OCI-M2 (cell line): ENCODE results near the gene RXRA.

Experiments
- DNase-seq: peaks from one replicate; lab custom pipeline; 2025; ENCODE audit not compliant: unreplicated experiment; lab: John Stamatoyannopoulos, UW

RXRA gene

DNA sequence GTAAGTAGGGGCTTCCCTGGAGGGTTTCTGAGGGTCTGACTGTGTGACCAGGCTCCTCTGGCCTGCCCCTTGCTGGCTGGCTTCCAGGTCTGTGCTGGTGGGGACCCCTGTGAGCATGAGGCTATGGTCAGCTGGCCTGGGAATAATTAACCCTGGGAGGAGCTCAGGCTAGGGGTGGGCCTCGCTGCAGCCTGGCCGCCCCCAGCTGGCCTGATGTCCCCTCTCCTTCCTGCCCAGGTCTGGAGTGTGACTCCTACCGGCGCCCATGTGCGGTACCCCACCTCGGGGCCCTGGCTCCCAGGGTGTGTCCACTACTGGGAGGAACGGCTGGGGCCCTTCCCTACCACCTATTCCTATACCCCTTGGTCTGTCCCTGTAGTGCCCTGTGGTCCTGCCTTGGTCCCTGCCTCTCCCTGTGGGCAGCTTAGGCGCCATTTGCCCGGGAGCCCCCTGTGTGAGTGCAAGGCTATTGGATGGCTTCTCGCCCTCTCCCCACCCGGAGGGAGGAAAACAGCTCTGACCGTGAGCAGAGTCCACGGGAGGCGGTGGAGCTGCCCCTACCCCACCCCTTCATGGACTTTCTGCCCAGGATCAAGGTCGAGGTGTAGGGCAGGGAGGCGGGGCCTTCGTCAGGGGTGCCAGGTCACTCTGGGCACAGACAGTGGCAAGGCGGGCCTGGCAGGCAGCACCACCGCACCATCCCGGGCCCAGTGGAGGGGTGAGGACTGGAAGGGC is 9.4 kb downstream of the RXRA start:
- no peak for DNase-seq

- no peak for DNase-seq
These were observed 10.0 kb downstream of the RXRA start for GRCh38 chr9:134336228-134336627.

DNA sequence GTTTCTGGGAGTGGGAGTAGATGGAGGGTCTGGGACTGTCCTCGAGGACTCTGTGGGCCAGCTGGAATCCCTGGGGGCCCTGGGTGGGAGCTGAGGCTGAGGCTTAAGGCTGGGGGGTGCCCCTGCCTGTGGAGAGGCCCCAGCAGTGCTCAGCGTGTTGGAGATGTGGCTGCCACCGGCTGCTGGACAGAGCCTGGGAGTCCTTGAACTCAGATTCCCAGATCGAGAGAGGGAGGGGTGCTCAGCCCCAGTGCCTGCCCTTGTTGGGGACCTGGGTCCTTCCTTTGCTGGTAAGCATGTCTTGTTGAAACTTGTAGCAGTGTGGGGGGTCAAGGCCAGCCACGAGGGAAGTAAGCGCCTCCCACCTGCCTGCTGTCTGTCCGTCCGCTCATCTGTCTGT is 10.7 kb downstream of the RXRA start:
- no peak for DNase-seq

- DNase-seq, result no peak
These were observed 11.2 kb downstream of the RXRA start for GRCh38 chr9:134337469-134337868.

DNA sequence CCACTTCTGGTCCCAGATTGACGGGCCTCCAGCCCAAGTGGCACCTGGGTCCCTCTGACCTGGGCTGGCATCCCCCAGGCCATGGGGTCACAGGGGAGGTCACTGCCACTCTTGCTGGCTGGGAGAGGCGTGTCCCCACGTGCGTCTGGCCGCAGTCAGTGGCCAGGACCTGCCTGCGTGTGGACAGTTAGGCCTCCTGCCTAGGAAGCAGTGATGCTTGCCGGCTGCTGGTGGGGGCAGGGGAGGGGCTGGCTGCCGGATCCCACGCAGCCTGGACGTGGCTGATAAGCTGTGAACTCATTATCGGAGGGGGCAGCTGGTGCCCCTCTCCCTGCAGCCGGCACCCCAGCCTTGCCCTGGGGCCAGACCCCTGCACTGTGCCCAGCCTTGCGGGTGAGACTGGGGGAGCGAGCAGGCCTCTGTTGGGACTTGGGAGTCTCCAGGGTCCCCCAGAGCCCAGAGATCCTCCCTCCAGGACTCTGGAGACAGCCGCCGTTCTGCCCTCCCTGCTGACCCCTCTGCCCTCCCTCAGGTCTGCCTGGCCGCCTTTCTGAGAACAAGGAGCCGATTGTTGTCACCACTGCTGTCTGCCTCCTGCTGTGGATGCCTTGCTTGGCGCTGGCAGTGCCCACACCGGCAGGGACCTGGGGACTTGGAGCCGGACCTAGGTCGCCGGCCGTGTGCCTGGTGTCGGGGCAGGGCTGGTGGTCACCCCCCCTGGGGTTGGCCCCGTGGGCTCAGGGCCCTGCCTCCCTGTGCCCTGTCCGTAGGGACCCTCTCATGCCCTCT is 12.3 kb downstream of the RXRA start:
- DNase-seq, result no peak

DNA sequence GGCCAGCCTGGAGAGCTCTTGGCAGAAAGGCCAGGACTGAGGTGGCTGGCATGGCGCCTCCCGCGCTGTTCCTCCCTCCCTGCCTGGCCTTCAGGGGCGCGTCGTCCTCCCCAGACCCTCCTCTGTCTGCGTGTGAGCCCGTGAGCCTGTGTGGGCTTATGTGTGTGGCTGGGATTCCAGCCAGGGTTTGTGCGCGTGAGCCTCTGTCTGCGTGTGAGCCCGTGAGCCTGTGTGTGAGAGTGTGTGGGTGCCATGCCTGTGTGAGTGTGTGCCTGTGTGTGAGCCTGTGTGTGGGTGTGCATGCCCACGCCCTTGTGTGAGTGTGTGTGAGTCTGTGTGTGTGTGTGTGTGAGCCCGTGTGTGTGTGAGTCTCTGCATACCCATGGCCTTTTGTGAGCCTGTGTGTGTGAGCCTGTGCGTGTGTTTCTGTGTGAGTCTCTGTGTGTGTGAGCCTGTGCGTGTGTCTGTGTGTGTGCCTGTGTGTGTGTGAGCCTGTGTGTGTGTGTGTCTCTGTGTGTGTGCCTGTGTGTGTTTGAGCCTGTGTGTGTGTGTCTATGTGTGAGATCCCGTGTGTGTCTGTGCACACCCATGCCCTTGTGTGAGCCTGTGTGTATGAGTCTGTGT is 13.0 kb downstream of the RXRA start:
- DNase-seq, result no peak

- DNase-seq, result no peak
These were observed 14.4 kb downstream of the RXRA start for GRCh38 chr9:134340475-134341160.

- no peak for DNase-seq
These were observed 15.1 kb downstream of the RXRA start for GRCh38 chr9:134341306-134341705.

GRCh38 chr9:134341929-134342745 is 15.9 kb downstream of the RXRA start:
- no peak for DNase-seq

GRCh38 chr9:134342746-134343115 is 16.5 kb downstream of the RXRA start:
- DNase-seq, result no peak

GRCh38 chr9:134343637-134344036 is 17.4 kb downstream of the RXRA start:
- no peak for DNase-seq

DNA sequence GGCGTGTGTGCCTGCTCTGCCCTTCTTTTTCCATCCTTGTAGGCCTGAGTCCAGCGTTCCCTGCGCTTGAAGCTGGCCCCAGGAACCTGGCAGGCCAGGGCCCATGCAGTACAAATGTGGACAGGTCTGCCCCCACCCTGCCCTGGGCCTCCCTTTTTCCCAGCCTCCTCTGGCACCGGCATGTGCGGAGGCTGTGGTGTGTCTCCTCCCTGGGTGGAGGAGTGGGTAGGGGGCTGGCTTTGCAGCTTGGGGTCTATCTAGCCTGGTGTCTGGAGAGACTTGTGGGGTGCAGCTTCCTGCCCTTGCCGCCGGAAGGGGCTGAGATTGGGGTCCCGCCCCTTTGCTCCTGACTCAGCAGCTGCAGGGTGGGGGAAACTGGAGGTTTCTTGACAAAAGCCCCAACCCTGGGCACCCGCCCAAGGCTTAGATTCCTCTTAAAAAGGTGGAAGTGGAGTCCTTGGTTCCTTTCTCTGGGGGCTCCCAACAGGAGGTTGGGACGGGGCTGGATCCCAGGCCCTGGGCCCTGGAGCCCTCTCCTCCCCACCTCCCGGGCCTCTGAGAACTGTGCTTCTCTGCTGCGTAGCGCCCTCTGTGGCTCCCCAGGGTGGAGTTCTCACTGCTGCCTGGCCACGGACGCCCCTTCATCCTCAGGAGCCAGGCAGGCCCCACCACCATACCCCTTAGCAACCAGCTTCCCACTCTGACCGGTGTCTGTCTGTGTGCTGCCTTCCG is 18.0 kb downstream of the RXRA start:
- DNase-seq, result no peak

GRCh38 chr9:134344800-134345310 is 18.6 kb downstream of the RXRA start:
- no peak for DNase-seq

- DNase-seq, result no peak
These were observed 19.5 kb downstream of the RXRA start for GRCh38 chr9:134345737-134346136.

GRCh38 chr9:134346151-134346550 is 19.9 kb downstream of the RXRA start:
- no peak for DNase-seq

- DNase-seq, result no peak
These were observed 20.8 kb downstream of the RXRA start for GRCh38 chr9:134346840-134347583.

DNA sequence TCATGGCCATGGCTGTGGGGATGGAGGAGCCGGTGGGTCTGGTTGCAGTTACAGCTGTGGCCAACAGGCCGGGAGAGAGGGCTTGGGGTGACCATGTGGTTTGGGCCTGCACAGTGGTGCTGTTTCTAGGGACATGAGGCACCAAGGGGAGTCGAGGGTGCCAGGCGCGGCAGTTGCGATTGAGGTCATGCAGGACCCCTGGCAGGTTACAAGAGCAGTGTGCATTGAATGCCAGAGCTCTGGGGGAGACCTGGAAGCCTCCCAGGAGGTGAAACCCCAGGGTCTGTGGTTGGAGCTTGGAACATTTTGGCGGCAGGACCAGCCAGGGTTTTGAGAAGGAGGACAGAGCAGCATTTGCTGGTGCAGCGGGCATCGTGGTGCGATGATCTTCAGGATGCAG is 21.7 kb downstream of the RXRA start:
- no peak for DNase-seq

DNA sequence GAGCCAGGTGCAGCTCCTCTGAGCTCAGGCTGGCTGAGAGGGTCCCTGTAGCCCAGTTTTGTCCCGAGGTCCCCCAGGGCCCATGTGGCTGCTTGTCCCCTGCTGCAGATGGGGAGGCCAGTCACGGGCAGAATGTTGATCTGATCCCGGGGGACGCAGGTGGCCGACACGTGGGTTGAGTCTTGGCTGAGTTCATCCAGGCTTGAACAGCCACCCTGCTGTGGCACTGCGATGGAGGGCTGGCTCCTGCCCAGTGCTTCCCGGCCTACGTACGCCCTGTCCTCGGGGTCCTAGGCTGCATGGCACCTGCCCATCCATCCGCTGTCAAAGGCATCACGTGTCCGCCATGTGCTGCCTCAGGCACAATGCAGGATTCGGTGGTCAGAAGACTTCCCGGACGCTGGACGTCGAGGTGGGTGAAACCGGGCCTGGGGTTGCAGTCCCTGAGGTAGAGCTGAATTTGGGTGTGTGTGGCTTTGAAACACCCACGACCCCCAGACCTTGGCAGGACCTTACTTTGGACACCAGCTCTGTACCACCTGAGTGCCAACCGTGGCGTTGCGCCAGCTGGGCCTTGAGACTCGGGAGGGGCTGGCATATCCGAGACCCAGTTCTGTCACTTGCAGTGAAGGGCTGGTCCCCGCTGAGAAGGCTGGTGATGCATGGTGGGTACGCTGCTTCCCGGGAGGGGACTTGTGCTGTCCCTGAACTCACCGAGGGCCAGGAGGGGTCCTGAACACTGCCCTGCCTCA is 22.3 kb downstream of the RXRA start:
- DNase-seq, result no peak
